Measurements from ENCODE around the gene CPTP. TPM values are rescaled to one million over a fixed set of nuclear protein-coding genes. Genes with fewer than 3 reads are reported as not detected.

The CPTP gene
- polyA plus RNA-seq, 1 donor = 17.7 TPM

GRCh38 chr1:1283821-1284220 is 40.8 kb upstream of the CPTP start:
- H3K9me3 ChIP-seq (ENCODE audit: control insufficient read depth, low read depth, low read length) = peaks cover 6% of the 10 kb centered on the region
- no peak for DNase-seq
- H3K36me3 ChIP-seq (ENCODE audit: control insufficient read depth, insufficient read depth, low read length) = no peaks in the 10 kb centered on the region
- no peak overlapping the region for H3K4me3 ChIP-seq (ENCODE audit: low read length)
- H3K27me3 ChIP-seq (ENCODE audit: control insufficient read depth, insufficient read depth, low read length) = peaks cover 22% of the 10 kb centered on the region
- H3K27ac ChIP-seq (ENCODE audit: low read length) = no peak overlapping the region
- peaks cover 21% of the 10 kb centered on the region for H3K4me1 ChIP-seq (ENCODE audit: control insufficient read depth, insufficient read depth, low read length)
- no CpG with 5 or more reads among the region's 9 CpGs for WGBS (ENCODE audit: insufficient coverage, low lambda C conversion rate)

GRCh38 chr1:1284221-1285101 is 40.1 kb upstream of the CPTP start:
- Histone ChIP-seq H3K4me1 (ENCODE audit: control insufficient read depth, insufficient read depth, low read length) (peaks cover 18% of the 10 kb centered on the region), H3K36me3 (ENCODE audit: control insufficient read depth, insufficient read depth, low read length) (no peaks in the 10 kb centered on the region), H3K27ac (ENCODE audit: low read length) (no peak overlapping the region), H3K4me3 (ENCODE audit: low read length) (no peak overlapping the region), H3K27me3 (ENCODE audit: control insufficient read depth, insufficient read depth, low read length) (peaks cover 22% of the 10 kb centered on the region), H3K9me3 (ENCODE audit: control insufficient read depth, low read depth, low read length) (peaks cover 3% of the 10 kb centered on the region)
- no CpG with 5 or more reads among the region's 32 CpGs for WGBS (ENCODE audit: insufficient coverage, low lambda C conversion rate)
- DNase-seq = no peak

- peaks cover 18% of the 10 kb centered on the region for H3K4me1 ChIP-seq (ENCODE audit: control insufficient read depth, insufficient read depth, low read length)
- no peak for DNase-seq
- no peak overlapping the region for H3K27ac ChIP-seq (ENCODE audit: low read length)
- WGBS (ENCODE audit: insufficient coverage, low lambda C conversion rate) = no CpG with 5 or more reads among the region's 22 CpGs
- no peaks in the 10 kb centered on the region for H3K36me3 ChIP-seq (ENCODE audit: control insufficient read depth, insufficient read depth, low read length)
- no peak overlapping the region for H3K4me3 ChIP-seq (ENCODE audit: low read length)
- peaks cover 3% of the 10 kb centered on the region for H3K9me3 ChIP-seq (ENCODE audit: control insufficient read depth, low read depth, low read length)
- H3K27me3 ChIP-seq (ENCODE audit: control insufficient read depth, insufficient read depth, low read length) = peaks cover 22% of the 10 kb centered on the region
Observed at GRCh38 chr1:1285102-1285571, 39.5 kb upstream of the CPTP start.

GRCh38 chr1:1285611-1286311 is 38.8 kb upstream of the CPTP start:
- no peak for DNase-seq
- H3K4me1 ChIP-seq (ENCODE audit: control insufficient read depth, insufficient read depth, low read length) = peaks cover 22% of the 10 kb centered on the region
- peaks cover 22% of the 10 kb centered on the region for H3K27me3 ChIP-seq (ENCODE audit: control insufficient read depth, insufficient read depth, low read length)
- no CpG with 5 or more reads among the region's 37 CpGs for WGBS (ENCODE audit: insufficient coverage, low lambda C conversion rate)
- no peaks in the 10 kb centered on the region for H3K36me3 ChIP-seq (ENCODE audit: control insufficient read depth, insufficient read depth, low read length)
- H3K9me3 ChIP-seq (ENCODE audit: control insufficient read depth, low read depth, low read length) = peaks cover 3% of the 10 kb centered on the region
- H3K27ac ChIP-seq (ENCODE audit: low read length) = no peak overlapping the region
- no peak overlapping the region for H3K4me3 ChIP-seq (ENCODE audit: low read length)

GRCh38 chr1:1286313-1287261 is 38.0 kb upstream of the CPTP start:
- Histone ChIP-seq H3K36me3 (ENCODE audit: control insufficient read depth, insufficient read depth, low read length) (no peaks in the 10 kb centered on the region), H3K27me3 (ENCODE audit: control insufficient read depth, insufficient read depth, low read length) (peaks cover 22% of the 10 kb centered on the region), H3K9me3 (ENCODE audit: control insufficient read depth, low read depth, low read length) (peaks cover 3% of the 10 kb centered on the region), H3K4me1 (ENCODE audit: control insufficient read depth, insufficient read depth, low read length) (peaks cover 20% of the 10 kb centered on the region), H3K27ac (ENCODE audit: low read length) (no peak overlapping the region), H3K4me3 (ENCODE audit: low read length) (no peak overlapping the region)
- no peak for DNase-seq
- no CpG with 5 or more reads among the region's 50 CpGs for WGBS (ENCODE audit: insufficient coverage, low lambda C conversion rate)

- Histone ChIP-seq H3K27me3 (ENCODE audit: control insufficient read depth, insufficient read depth, low read length) (peaks cover 22% of the 10 kb centered on the region), H3K36me3 (ENCODE audit: control insufficient read depth, insufficient read depth, low read length) (peaks cover 1% of the 10 kb centered on the region), H3K4me3 (ENCODE audit: low read length) (no peak overlapping the region), H3K27ac (ENCODE audit: low read length) (no peak overlapping the region), H3K4me1 (ENCODE audit: control insufficient read depth, insufficient read depth, low read length) (peaks cover 13% of the 10 kb centered on the region), H3K9me3 (ENCODE audit: control insufficient read depth, low read depth, low read length) (peaks cover 3% of the 10 kb centered on the region)
- WGBS (ENCODE audit: insufficient coverage, low lambda C conversion rate) = no CpG with 5 or more reads among the region's 46 CpGs
- no peak for DNase-seq
Observed at GRCh38 chr1:1287288-1288110, 37.1 kb upstream of the CPTP start.

GRCh38 chr1:1290238-1290731 is 34.3 kb upstream of the CPTP start:
- peaks cover 13% of the 10 kb centered on the region for H3K4me1 ChIP-seq (ENCODE audit: control insufficient read depth, insufficient read depth, low read length)
- peaks cover 22% of the 10 kb centered on the region for H3K27me3 ChIP-seq (ENCODE audit: control insufficient read depth, insufficient read depth, low read length)
- no CpG with 5 or more reads among the region's 15 CpGs for WGBS (ENCODE audit: insufficient coverage, low lambda C conversion rate)
- H3K27ac ChIP-seq (ENCODE audit: low read length) = no peak overlapping the region
- peaks cover 6% of the 10 kb centered on the region for H3K9me3 ChIP-seq (ENCODE audit: control insufficient read depth, low read depth, low read length)
- no peak overlapping the region for H3K4me3 ChIP-seq (ENCODE audit: low read length)
- DNase-seq = peak; percentile 36 to 37
- peaks cover 10% of the 10 kb centered on the region for H3K36me3 ChIP-seq (ENCODE audit: control insufficient read depth, insufficient read depth, low read length)

- Histone ChIP-seq H3K27me3 (ENCODE audit: control insufficient read depth, insufficient read depth, low read length) (peaks cover 15% of the 10 kb centered on the region), H3K9me3 (ENCODE audit: control insufficient read depth, low read depth, low read length) (peaks cover 4% of the 10 kb centered on the region), H3K27ac (ENCODE audit: low read length) (no peak overlapping the region), H3K4me1 (ENCODE audit: control insufficient read depth, insufficient read depth, low read length) (peaks cover 13% of the 10 kb centered on the region), H3K36me3 (ENCODE audit: control insufficient read depth, insufficient read depth, low read length) (peaks cover 18% of the 10 kb centered on the region), H3K4me3 (ENCODE audit: low read length) (no peak overlapping the region)
- DNase-seq = peak; percentile 32 to 38
- WGBS (ENCODE audit: insufficient coverage, low lambda C conversion rate) = no CpG with 5 or more reads among the region's 28 CpGs
Observed at GRCh38 chr1:1291023-1291528, 33.5 kb upstream of the CPTP start.
